ENCODE data around the gene ASTL. TPM values are rescaled to one million over a fixed set of nuclear protein-coding genes. Genes with fewer than 3 reads are reported as not detected.

The ASTL gene
- total RNA-seq, 1 experiment from 2014 or later = not detected

GRCh38 chr2:96136129-96136720 lies 2.1 kb downstream of the ASTL start:
- H3K9me3 ChIP-seq (ENCODE audit: low read length) = no peaks in the 10 kb centered on the region
- no peak overlapping the region for H3K27ac ChIP-seq (ENCODE audit: low read length)
- H2AFZ ChIP-seq (ENCODE audit: low read length) = no peak overlapping the region
- intact Hi-C loops (cut with micrococcal nuclease) = no loop called here
- no peak overlapping the region for H3K9ac ChIP-seq (ENCODE audit: low read length)
- H4K20me1 ChIP-seq (ENCODE audit: low read length) = no peaks in the 10 kb centered on the region
- H3K4me2 ChIP-seq (ENCODE audit: low read length) = no peak overlapping the region
- TF ChIP-seq EZH2 (IDR thresholded peaks at IDR 0.05; ENCODE audit: low read length, unreplicated experiment) (no peak), CTCF (conservative IDR thresholded peaks at IDR 0.05; ENCODE audit: low read depth, low read length) (no peak), EZH2phosphoT487 (IDR thresholded peaks at IDR 0.05; ENCODE audit: borderline replicate concordance, low read length) (no peak)
- no TSS peak for BruUV-seq (replicated peaks)
- no peaks in the 10 kb centered on the region for H3K9me2 ChIP-seq (replicated peaks; ENCODE audit: low read length)
- ATAC-seq (no peak), DNase-seq (no peak)
- H3K4me1 ChIP-seq (ENCODE audit: insufficient read depth, low read length) = peaks cover 8% of the 10 kb centered on the region
- POLR2A ChIA-PET (ENCODE audit: unreplicated experiment) = no interaction called here
- H3K79me2 ChIP-seq (ENCODE audit: low read length) = no peaks in the 10 kb centered on the region
- H3F3A ChIP-seq (ENCODE audit: low read length, unreplicated experiment) = no peaks in the 10 kb centered on the region
- H3K27me3 ChIP-seq (ENCODE audit: low read length) = no peaks in the 10 kb centered on the region
- H3K36me3 ChIP-seq (ENCODE audit: low read depth, low read length) = no peaks in the 10 kb centered on the region
- CTCF ChIA-PET = no interaction called here
- no peak overlapping the region for H3K4me3 ChIP-seq (ENCODE audit: low read length)

GRCh38 chr2:96135621-96136020 lies 2.7 kb downstream of the ASTL start:
- Histone ChIP-seq H3K27me3 (ENCODE audit: low read length) (no peaks in the 10 kb centered on the region), H3K79me2 (ENCODE audit: low read length) (no peaks in the 10 kb centered on the region), H3K9me3 (ENCODE audit: low read length) (no peaks in the 10 kb centered on the region), H3F3A (ENCODE audit: low read length, unreplicated experiment) (no peaks in the 10 kb centered on the region), H3K9me2 (replicated peaks; ENCODE audit: low read length) (no peaks in the 10 kb centered on the region), H3K4me1 (ENCODE audit: insufficient read depth, low read length) (peaks cover 8% of the 10 kb centered on the region), H2AFZ (ENCODE audit: low read length) (no peak overlapping the region), H3K4me3 (ENCODE audit: low read length) (no peak overlapping the region), H4K20me1 (ENCODE audit: low read length) (no peaks in the 10 kb centered on the region), H3K4me2 (ENCODE audit: low read length) (no peak overlapping the region), H3K36me3 (ENCODE audit: low read depth, low read length) (no peaks in the 10 kb centered on the region), H3K9ac (ENCODE audit: low read length) (no peak overlapping the region), H3K27ac (ENCODE audit: low read length) (no peak overlapping the region)
- ChIA-PET POLR2A (ENCODE audit: unreplicated experiment) (no interaction called here), CTCF (no interaction called here)
- no peak for TF ChIP-seq EZH2phosphoT487 (IDR thresholded peaks at IDR 0.05; ENCODE audit: borderline replicate concordance, low read length)
- TF ChIP-seq EZH2 (IDR thresholded peaks at IDR 0.05; ENCODE audit: low read length, unreplicated experiment) = no peak
- no peak for TF ChIP-seq CTCF (conservative IDR thresholded peaks at IDR 0.05; ENCODE audit: low read depth, low read length)
- no TSS peak for BruUV-seq (replicated peaks)
- ATAC-seq (no peak), DNase-seq (no peak)
- intact Hi-C loops (cut with micrococcal nuclease) = no loop called here

- DNase-seq (no peak), ATAC-seq (no peak)
- no TSS peak for BruUV-seq (replicated peaks)
- CTCF ChIA-PET = no interaction called here
- Histone ChIP-seq H4K20me1 (ENCODE audit: low read length) (no peaks in the 10 kb centered on the region), H3F3A (ENCODE audit: low read length, unreplicated experiment) (no peaks in the 10 kb centered on the region), H3K9me2 (replicated peaks; ENCODE audit: low read length) (no peaks in the 10 kb centered on the region), H3K4me1 (ENCODE audit: insufficient read depth, low read length) (peaks cover 8% of the 10 kb centered on the region), H3K9ac (ENCODE audit: low read length) (no peak overlapping the region), H3K4me3 (ENCODE audit: low read length) (no peak overlapping the region), H3K79me2 (ENCODE audit: low read length) (no peaks in the 10 kb centered on the region), H2AFZ (ENCODE audit: low read length) (no peak overlapping the region), H3K36me3 (ENCODE audit: low read depth, low read length) (no peaks in the 10 kb centered on the region), H3K4me2 (ENCODE audit: low read length) (no peak overlapping the region), H3K27me3 (ENCODE audit: low read length) (no peaks in the 10 kb centered on the region), H3K27ac (ENCODE audit: low read length) (no peak overlapping the region), H3K9me3 (ENCODE audit: low read length) (no peaks in the 10 kb centered on the region)
- TF ChIP-seq EZH2 (IDR thresholded peaks at IDR 0.05; ENCODE audit: low read length, unreplicated experiment) (no peak), CTCF (conservative IDR thresholded peaks at IDR 0.05; ENCODE audit: low read depth, low read length) (no peak)
- POLR2A ChIA-PET (ENCODE audit: unreplicated experiment) = no interaction called here
- intact Hi-C loops (cut with micrococcal nuclease) = no loop called here
Observed at GRCh38 chr2:96135171-96135570, 3.1 kb downstream of the ASTL start.

Data from PC-3 (cell line).